Heart right ventricle (tissue), 16 donors: Measurements from ENCODE around the gene ZNF578. TPM values are rescaled to one million over a fixed set of nuclear protein-coding genes. Genes with fewer than 3 reads are reported as not detected.
"Not testable (repeated sequence)": the region's sequence is repeated elsewhere in the genome, so short reads cannot be mapped to it uniquely, and the experiment has no call there.

Experiments
- ATAC-seq, 8 donors: fragments of 200-7000 bp; cut with Tn5 transposase; one replicate each; pipeline ENCODE4 v1.9.1; 2020; ENCODE audit warnings: mild to moderate bottlenecking in 8 of 8, moderate library complexity in 8 of 8, moderate number of reproducible peaks in 1 of 8
- DNase-seq, 2 donors: peaks; one replicate each; pipeline ENCODE4 v3.0.0-alpha.2; 2020
- H3K27ac ChIP-seq, 10 donors: fragments of 200-600 bp; sonication (generic) in 2 of 10; one replicate each; pipeline versions ENCODE4 v1.5.0 to v1.8.0; 2020 to 2022; ENCODE audit warnings: mild to moderate bottlenecking in 3 of 10
- H3K27me3 ChIP-seq, 7 donors: fragments of 200-600 bp; one replicate each; pipeline ENCODE4 v1.8.0; 2021 to 2022; ENCODE audit warnings: mild to moderate bottlenecking in 2 of 7
- H3K36me3 ChIP-seq, 9 donors: fragments of 200-600 bp; sonication (generic) in 1 of 9; one replicate each; pipeline versions ENCODE4 v1.5.0 to v1.8.0; 2020 to 2022; ENCODE audit warnings: mild to moderate bottlenecking in 2 of 9
- H3K4me1 ChIP-seq, 9 donors: fragments of 200-600 bp; sonication (generic) in 1 of 9; one replicate each; pipeline versions ENCODE4 v1.5.0 to v1.8.0; 2020 to 2022; ENCODE audit warnings: mild to moderate bottlenecking in 4 of 9
- H3K4me3 ChIP-seq, 10 donors: fragments of 200-600 bp; sonication (generic) in 2 of 10; one replicate each; pipeline versions ENCODE4 v1.5.0 to v1.8.0; 2020 to 2022; ENCODE audit warnings: mild to moderate bottlenecking in 7 of 10, moderate library complexity in 2 of 10
- H3K9me3 ChIP-seq, 11 donors: fragments of 200-600 bp in 10 of 11; sonication (generic) in 2 of 11; one replicate each; pipeline versions ENCODE4 v1.5.0 to v1.8.0; 2013 to 2022; ENCODE audit warnings: mild to moderate bottlenecking in 2 of 11, control low read depth in 1 of 11, moderate library complexity in 1 of 11
- WGBS, 2 donors: extraction: QIAGEN DNeasy Blood & Tissue Kit; methylation state at CpG; one replicate each; pipeline ENCODE4 v1.1.7; 2013; ENCODE audit warnings: inconsistent platforms in 1 of 2; 5-methylcytosine and 5-hydroxymethylcytosine counted together
- intact Hi-C, 10 donors: fragments of 100-400 bp; cut with DNase I; formaldehyde crosslinking; loops; one replicate each; pipeline versions ENCODE4 v1.11.1 to v1.14.2; 2022
- polyA plus RNA-seq, 2 donors: library from polyadenylated mRNA; stranded (reverse); fragments of 200-250 nt; gene quantifications; one replicate each; pipeline ENCODE4 v1.2.3, GENCODE V29; 2013
- total RNA-seq, 10 donors: library from RNA; stranded (reverse); fragmentation: NEBNext Ultra II Directional in 3 of 10; extraction: Animal tissue kit (Norgen Biotek cat#: 25700) in 3 of 10; gene quantifications; one replicate each; pipeline versions ENCODE4 v1.2.1 to v1.2.4, GENCODE V29; 2021 to 2023
- TF ChIP-seq, protein P1 (sequence below), 9 donors: fragments of 200-600 bp; sonication (generic) in 2 of 9; IDR thresholded peaks; one replicate each; pipeline versions ENCODE4 v1.5.0 to v1.8.0; 2021 to 2022; ENCODE audit warnings: antibody characterized with exemption in 9 of 9, mild to moderate bottlenecking in 5 of 9, moderate library complexity in 1 of 9
- donor health status: Arrhythmogenic right ventricular cardiomyopathy.
- donor health status: ischemic (EF 13 %, LVEDD 7.1; RV severe dilation, severe dysfunction).
- donor health status: healthy with polysubstance abuse.
- donor health status: DM: no; HTN: yes; CAD: no.
- donor health status: DM: no; HTN: no; CAD: no.
- donor health status: ischemic (EF 25% LVEDD 6.9; RV normal size, moderate dysfunction).
- donor health status: ischemic (EF 25% LVEDD 5.7; RV mildly dilated, moderate dysfunction).
- donor health status: healthy.
- donor health status: DM: yes; HTN: yes; CAD: no.
- donor health status: Ischemic cardiomyopathy.
- donor health status: ischemic (EF 35%, LVEDD 5.7; RV mildly dilated, moderate dysfunction).
- donor health status: nonischemic (EF 11% LVEDD 7.7; RV severe dilation, severe dysfunction).
- donor health status: DM: yes; HTN: yes; CAD: no.
- donor health status: PGD.
- donor health status: ischemic (EF 29% LVEDD 5.4; RV normal size, mild dysfunction).
- donor health status: nonischemic (EF 23%, LVEDD 6.1; RV moderate dilation, normal function).

The ZNF578 gene
- total and polyA plus RNA-seq, 12 donors: 0.58 to 3.5 (median 2.0) TPM

- TF ChIP-seq, protein P1, sequence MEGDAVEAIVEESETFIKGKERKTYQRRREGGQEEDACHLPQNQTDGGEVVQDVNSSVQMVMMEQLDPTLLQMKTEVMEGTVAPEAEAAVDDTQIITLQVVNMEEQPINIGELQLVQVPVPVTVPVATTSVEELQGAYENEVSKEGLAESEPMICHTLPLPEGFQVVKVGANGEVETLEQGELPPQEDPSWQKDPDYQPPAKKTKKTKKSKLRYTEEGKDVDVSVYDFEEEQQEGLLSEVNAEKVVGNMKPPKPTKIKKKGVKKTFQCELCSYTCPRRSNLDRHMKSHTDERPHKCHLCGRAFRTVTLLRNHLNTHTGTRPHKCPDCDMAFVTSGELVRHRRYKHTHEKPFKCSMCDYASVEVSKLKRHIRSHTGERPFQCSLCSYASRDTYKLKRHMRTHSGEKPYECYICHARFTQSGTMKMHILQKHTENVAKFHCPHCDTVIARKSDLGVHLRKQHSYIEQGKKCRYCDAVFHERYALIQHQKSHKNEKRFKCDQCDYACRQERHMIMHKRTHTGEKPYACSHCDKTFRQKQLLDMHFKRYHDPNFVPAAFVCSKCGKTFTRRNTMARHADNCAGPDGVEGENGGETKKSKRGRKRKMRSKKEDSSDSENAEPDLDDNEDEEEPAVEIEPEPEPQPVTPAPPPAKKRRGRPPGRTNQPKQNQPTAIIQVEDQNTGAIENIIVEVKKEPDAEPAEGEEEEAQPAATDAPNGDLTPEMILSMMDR (IDR thresholded peaks at IDR 0.05): no peak
These were observed 88.3 kb downstream of the ZNF578 start for GRCh38 chr19:52541608-52542007.

DNA sequence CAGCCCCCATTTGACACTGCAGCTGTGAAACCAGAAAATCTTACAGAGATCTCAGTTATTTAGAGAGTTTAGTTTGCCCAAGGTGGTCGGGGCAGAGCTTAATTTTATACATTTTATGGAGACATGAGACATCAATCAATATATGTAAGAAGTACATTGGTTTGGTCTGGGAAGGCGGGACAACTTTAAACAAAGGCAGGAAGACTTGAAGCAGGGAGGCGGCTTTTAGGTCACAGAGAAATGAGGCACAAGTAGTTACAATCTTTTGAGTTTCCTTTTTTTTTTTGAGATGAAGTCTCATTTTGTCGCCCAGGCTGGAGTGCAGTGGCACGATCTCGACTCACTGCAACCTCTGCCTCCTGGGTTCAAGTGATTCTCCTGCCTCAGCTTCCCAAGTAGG is 89.2 kb downstream of the ZNF578 start:
- H3K27me3 ChIP-seq, intact Hi-C loops, DNase-seq, H3K4me1 ChIP-seq: not testable (repeated sequence)
- H3K4me3 ChIP-seq: peak overlapping the region in 1 of 10 donors; percentile 20
- H3K27ac ChIP-seq: peak overlapping the region in 7 of 10 donors; percentile 16 to 70 (median 40)
- 60 to 69% methylated on average over 6 of the region's 6 CpGs for WGBS, 2 donors
- peaks cover 0 to 36% (median 0%) of the 10 kb centered on the region in 11 donors for H3K9me3 ChIP-seq
- peak in 3 of 8 donors; percentile 19 to 48 (median 37) for ATAC-seq
- H3K36me3 ChIP-seq: peaks cover 0 to 67% (median 37%) of the 10 kb centered on the region in 9 donors

More at GRCh38 chr19:52541608-52542007, 88.3 kb downstream of the ZNF578 start:
- ATAC-seq (no peak), DNase-seq (no peak)
- Histone ChIP-seq H3K4me1 (peaks cover 0 to 11% (median 0%) of the 10 kb centered on the region in 9 donors), H3K27me3 (no peaks in the 10 kb centered on the region), H3K27ac (no peak overlapping the region), H3K9me3 (peaks cover 0 to 26% (median 0%) of the 10 kb centered on the region in 11 donors), H3K4me3 (no peak overlapping the region), H3K36me3 (peaks cover 0 to 58% (median 27%) of the 10 kb centered on the region in 9 donors)
- 85 to 86% methylated on average over 5 of the region's 5 CpGs for WGBS, 2 donors
- intact Hi-C loops: no loop called here

DNA sequence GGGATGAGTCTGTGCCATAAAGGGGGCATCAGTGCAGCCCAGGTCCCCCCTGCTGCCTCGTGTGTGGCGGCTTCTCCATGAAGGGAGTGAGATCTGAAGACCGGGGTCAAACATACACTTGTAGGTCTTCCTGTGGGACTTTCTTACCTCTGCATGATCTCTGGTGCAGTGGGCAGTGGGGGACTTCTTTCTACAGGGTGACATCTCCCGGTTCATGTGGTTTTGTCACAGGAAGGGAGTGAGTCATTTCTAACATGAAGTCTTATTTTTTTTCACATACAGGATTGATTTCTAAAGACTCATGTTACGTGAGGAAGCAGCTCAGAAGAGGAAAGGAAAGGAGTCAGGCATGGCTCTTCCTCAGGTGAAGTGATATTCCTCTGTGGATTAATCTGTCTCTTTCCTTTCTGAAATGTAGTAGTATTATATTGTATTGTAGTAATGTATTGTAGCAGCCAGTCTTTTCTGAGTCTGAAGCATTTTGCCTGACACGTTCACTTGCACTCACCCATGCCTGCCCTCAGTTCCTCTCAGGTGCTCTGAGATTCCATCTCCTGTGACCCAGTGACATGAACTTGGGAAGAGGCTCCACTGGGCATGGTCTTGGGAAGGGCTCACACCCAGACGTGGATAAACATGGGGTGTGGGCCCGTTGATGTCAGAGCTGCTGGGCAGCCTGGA is 89.8 kb downstream of the ZNF578 start:
- H3K4me3 ChIP-seq: peak overlapping the region in 1 of 10 donors; percentile 20
- intact Hi-C loops: no loop called here

DNA sequence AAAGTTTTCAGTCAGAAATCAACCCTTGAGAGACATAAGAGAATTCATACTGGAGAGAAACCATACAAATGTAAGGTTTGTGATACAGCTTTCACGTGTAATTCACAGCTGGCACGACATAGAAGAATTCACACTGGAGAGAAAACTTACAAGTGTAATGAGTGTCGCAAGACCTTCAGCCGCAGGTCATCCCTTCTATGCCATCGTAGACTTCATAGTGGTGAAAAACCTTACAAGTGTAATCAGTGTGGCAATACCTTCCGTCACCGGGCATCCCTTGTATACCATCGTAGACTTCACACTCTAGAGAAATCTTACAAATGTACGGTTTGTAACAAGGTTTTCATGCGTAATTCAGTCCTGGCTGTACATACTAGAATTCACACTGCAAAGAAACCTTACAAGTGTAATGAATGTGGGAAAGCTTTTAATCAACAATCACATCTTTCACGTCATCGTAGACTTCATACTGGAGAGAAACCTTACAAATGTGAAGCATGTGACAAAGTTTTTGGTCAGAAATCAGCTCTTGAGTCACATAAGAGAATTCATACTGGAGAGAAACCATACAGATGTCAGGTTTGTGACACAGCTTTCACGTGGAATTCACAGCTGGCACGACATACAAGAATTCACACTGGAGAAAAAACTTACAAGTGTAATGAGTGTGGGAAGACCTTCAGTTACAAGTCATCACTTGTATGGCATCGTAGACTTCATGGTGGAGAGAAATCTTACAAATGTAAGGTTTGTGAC is 101.0 kb downstream of the ZNF578 start:
- ATAC-seq (no peak), DNase-seq (no peak)
- no peaks in the 10 kb centered on the region for H3K27me3 ChIP-seq
- peaks cover 0 to 100% (median 70%) of the 10 kb centered on the region in 11 donors for H3K9me3 ChIP-seq
- WGBS, 2 donors: 98 to 99% methylated on average over 15 of the region's 15 CpGs
- H3K36me3 ChIP-seq: peaks cover 11 to 100% (median 88%) of the 10 kb centered on the region in 9 donors
- intact Hi-C loops: no loop called here
- TF ChIP-seq, protein P1 (IDR thresholded peaks at IDR 0.05): no peak
- no peaks in the 10 kb centered on the region for H3K4me1 ChIP-seq
- no peak overlapping the region for H3K4me3 ChIP-seq
- H3K27ac ChIP-seq: no peak overlapping the region

More for the DNA sequence above, 89.8 kb downstream of the ZNF578 start:
- ATAC-seq (peak in 2 of 8 donors; percentile 39 to 55), DNase-seq (no peak)
- peaks cover 0 to 6% (median 0%) of the 10 kb centered on the region in 9 donors for H3K4me1 ChIP-seq
- TF ChIP-seq, protein P1 (IDR thresholded peaks at IDR 0.05): no peak
- H3K9me3 ChIP-seq: peaks cover 0 to 42% (median 0%) of the 10 kb centered on the region in 11 donors
- H3K27ac ChIP-seq: peak overlapping the region in 8 of 10 donors; percentile 16 to 70 (median 42)
- H3K36me3 ChIP-seq: peaks cover 0 to 73% (median 40%) of the 10 kb centered on the region in 9 donors
- 61 to 71% methylated on average over 8 of the region's 8 CpGs for WGBS, 2 donors
- no peaks in the 10 kb centered on the region for H3K27me3 ChIP-seq
